ENCODE measurements around the gene EPB41L5. TPM values are rescaled to one million over a fixed set of nuclear protein-coding genes. Genes with fewer than 3 reads are reported as not detected.
"Not testable (repeated sequence)": the region's sequence is repeated elsewhere in the genome, so short reads cannot be mapped to it uniquely, and the experiment has no call there.

EPB41L5 gene
- total RNA-seq, 1 experiment from 2014 or later = 83.0 TPM

GRCh38 chr2:120195553-120195952 is 182.7 kb downstream of the EPB41L5 start:
- Mint-ChIP-seq H3K27me3 (ENCODE audit: insufficient read depth, unreplicated experiment) (no peaks in the 10 kb centered on the region), H3K36me3 (ENCODE audit: insufficient read depth, unreplicated experiment) (no peaks in the 10 kb centered on the region), H3K9me3 (ENCODE audit: unreplicated experiment) (peaks cover 26% of the 10 kb centered on the region), H3K4me1 (ENCODE audit: low read depth, unreplicated experiment) (no peaks in the 10 kb centered on the region), H3K4me3 (ENCODE audit: unreplicated experiment) (no peak overlapping the region), H3K27ac (ENCODE audit: unreplicated experiment) (no peak overlapping the region)
- H3K36me3 ChIP-seq (ENCODE audit: control insufficient read depth, insufficient read depth, low read length) = no peaks in the 10 kb centered on the region
- no peak for DNase-seq
- TF ChIP-seq CTCF (IDR thresholded peaks at IDR 0.05; ENCODE audit: insufficient read depth in 1 of 2, low read depth in 1 of 2, low read length in 1 of 2, severe bottlenecking in 1 of 2, unreplicated experiment in 1 of 2) = no peak
- BruUV-seq (replicated peaks) = no TSS peak
- no peaks in the 10 kb centered on the region for H3K27me3 ChIP-seq (replicated peaks; ENCODE audit: control insufficient read depth, insufficient read depth, low read length)
- no peaks in the 10 kb centered on the region for H3K4me1 ChIP-seq
- ChIA-PET POLR2A (no interaction called here), CTCF (no interaction called here)
- intact Hi-C loops (cut with micrococcal nuclease; ENCODE audit: unreplicated experiment) = no loop called here
- no peak overlapping the region for H3K4me3 ChIP-seq (ENCODE audit: low read depth, low read length)
- H3K9me3 ChIP-seq = peaks cover 10% of the 10 kb centered on the region

GRCh38 chr2:120199817-120200459 is 187.1 kb downstream of the EPB41L5 start:
- H3K9me3 Mint-ChIP-seq (ENCODE audit: unreplicated experiment) = peaks cover 14% of the 10 kb centered on the region
- H3K27ac Mint-ChIP-seq (ENCODE audit: unreplicated experiment); H3K9me3 ChIP-seq; intact Hi-C loops (cut with micrococcal nuclease; ENCODE audit: unreplicated experiment); H3K4me1 Mint-ChIP-seq (ENCODE audit: low read depth, unreplicated experiment); H3K36me3 Mint-ChIP-seq (ENCODE audit: insufficient read depth, unreplicated experiment); H3K27me3 Mint-ChIP-seq (ENCODE audit: insufficient read depth, unreplicated experiment); DNase-seq; POLR2A ChIA-PET; H3K4me3 ChIP-seq (ENCODE audit: low read depth, low read length); BruUV-seq (replicated peaks); CTCF ChIA-PET; H3K36me3 ChIP-seq (ENCODE audit: control insufficient read depth, insufficient read depth, low read length); H3K27me3 ChIP-seq (replicated peaks; ENCODE audit: control insufficient read depth, insufficient read depth, low read length); H3K4me3 Mint-ChIP-seq (ENCODE audit: unreplicated experiment); H3K4me1 ChIP-seq: not testable (repeated sequence)

GRCh38 chr2:120203251-120204021 is 190.6 kb downstream of the EPB41L5 start:
- Mint-ChIP-seq H3K27ac (ENCODE audit: unreplicated experiment) (no peak overlapping the region), H3K9me3 (ENCODE audit: unreplicated experiment) (peaks cover 9% of the 10 kb centered on the region), H3K4me1 (ENCODE audit: low read depth, unreplicated experiment) (no peaks in the 10 kb centered on the region), H3K4me3 (ENCODE audit: unreplicated experiment) (no peak overlapping the region), H3K36me3 (ENCODE audit: insufficient read depth, unreplicated experiment) (peaks cover 6% of the 10 kb centered on the region), H3K27me3 (ENCODE audit: insufficient read depth, unreplicated experiment) (no peaks in the 10 kb centered on the region)
- POLR2A ChIA-PET = no interaction called here
- CTCF ChIA-PET = interaction anchor here (0.7 kb wide), 1 partner anchor 9 kb away, joined by 3 read pairs; no protein-coding TSS in a partner anchor
- TF ChIP-seq CTCF (IDR thresholded peaks at IDR 0.05; ENCODE audit: insufficient read depth in 1 of 2, low read depth in 1 of 2, low read length in 1 of 2, severe bottlenecking in 1 of 2, unreplicated experiment in 1 of 2) = no peak
- no TSS peak for BruUV-seq (replicated peaks)
- Histone ChIP-seq H3K27me3 (replicated peaks; ENCODE audit: control insufficient read depth, insufficient read depth, low read length) (no peaks in the 10 kb centered on the region), H3K36me3 (ENCODE audit: control insufficient read depth, insufficient read depth, low read length) (no peaks in the 10 kb centered on the region), H3K4me1 (no peaks in the 10 kb centered on the region), H3K9me3 (peaks cover 1% of the 10 kb centered on the region; the same call in 1 of the 2 replicates), H3K4me3 (ENCODE audit: low read depth, low read length) (no peak overlapping the region)
- peak in 1 of 2 experiments; percentile 28 for DNase-seq
- intact Hi-C loops (cut with micrococcal nuclease; ENCODE audit: unreplicated experiment) = no loop called here
